Islet of Langerhans (tissue), 1 donor: ENCODE measurements around the gene RTL10.
"Not testable (repeated sequence)": the region's sequence is repeated elsewhere in the genome, so short reads cannot be mapped to it uniquely, and the experiment has no call there.

Source experiments
- FAIRE-seq: peaks from one replicate; lab custom pipeline; 2011; peaks lifted over from hg19 to GRCh38; lab: Jason Lieb, UNC

RTL10 gene

DNA sequence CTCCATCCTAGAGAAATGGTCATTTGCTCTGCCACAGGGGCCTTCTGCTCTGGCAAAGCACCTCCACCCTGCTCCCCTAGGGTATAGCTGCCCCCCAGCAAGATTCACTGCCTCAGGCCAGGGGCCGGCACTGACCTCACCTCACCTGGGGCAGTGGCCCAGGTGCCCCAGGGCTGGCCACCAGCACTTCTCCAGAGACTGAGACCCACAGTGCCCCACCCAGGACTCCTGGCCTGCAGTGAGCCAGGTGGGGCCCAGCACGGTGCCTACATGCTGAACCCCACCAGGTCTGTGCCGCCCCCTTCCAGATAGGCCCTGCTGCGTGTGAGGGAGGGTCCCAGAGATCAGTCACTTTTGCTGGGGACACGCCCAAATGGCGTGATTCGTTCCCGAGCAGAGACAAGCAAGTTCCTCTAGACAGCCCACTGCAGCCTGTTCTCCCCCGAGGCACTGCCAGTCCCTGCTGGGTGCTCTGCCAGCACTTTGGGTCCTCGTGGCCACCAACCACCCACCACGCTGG is 10.8 kb downstream of the RTL10 start:
- FAIRE-seq: no peak

DNA sequence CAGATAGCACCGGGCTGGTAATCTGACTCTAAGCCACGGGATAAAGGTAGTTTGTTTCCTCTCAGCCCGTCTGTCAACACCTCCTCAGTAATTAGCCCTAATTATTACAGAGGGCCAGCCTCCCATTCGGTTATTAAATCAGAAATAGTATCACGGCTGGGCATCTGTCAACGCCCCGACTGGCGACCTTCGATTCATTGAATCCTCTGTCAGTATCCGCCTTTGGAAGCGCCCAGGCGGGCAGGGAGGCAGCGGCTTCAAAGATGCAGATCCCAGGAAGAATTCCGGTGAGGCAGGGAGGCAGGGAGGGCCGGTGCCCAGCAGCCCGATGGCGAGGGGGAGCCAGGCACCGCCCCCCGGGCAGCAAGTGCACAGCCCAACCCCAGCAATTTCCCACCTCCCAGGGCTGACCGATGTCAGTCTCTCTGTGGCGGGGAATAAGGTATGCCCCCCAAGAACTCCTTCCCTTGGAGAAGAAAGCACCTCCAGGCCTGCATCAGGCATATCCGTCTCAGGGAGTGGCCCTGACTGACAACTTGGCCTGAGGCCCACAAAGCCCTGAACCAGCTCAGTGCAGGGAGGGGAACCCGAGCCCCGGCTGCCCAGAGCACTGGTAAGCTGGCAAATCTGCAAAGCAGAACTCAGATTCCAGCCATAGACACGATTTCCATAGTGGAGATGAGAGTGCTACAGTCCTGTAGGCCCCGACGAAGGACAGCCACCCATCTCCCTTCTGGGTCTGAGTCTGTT is 11.4 kb downstream of the RTL10 start:
- FAIRE-seq: no peak

DNA sequence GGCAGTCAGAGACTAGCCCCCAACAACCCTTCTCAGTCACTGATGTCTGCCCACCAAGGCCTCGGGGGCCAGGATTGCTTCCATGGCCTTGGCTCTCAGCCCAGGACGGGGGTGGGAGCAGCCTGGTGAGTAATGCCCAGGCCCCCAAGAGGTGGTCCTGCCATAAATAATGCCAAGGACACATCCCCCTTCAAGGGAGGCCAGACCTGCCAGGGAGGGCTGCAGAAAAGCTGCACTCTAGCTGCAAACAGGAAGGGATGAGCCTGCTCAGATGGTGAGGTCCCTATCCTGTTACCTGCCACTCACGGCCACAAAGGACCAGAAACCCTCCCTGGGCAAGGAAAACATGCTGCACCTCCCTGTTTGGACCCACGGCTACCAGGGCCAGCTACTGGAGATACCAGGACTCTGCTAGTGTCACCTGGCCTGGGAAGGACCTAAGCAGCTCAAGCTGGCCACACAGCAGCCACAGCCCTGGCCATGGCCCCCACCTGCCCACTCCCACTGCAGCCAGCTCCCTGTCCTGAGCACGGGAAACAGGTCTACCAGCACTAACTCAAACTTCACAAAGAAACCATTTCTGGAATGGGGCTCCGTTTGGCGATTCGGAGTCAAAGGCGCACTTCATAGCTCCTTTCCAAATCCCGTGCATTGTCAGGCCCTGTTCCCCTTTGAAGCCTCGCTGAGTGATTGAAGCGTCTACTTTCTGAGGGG is 12.1 kb downstream of the RTL10 start:
- no peak for FAIRE-seq

DNA sequence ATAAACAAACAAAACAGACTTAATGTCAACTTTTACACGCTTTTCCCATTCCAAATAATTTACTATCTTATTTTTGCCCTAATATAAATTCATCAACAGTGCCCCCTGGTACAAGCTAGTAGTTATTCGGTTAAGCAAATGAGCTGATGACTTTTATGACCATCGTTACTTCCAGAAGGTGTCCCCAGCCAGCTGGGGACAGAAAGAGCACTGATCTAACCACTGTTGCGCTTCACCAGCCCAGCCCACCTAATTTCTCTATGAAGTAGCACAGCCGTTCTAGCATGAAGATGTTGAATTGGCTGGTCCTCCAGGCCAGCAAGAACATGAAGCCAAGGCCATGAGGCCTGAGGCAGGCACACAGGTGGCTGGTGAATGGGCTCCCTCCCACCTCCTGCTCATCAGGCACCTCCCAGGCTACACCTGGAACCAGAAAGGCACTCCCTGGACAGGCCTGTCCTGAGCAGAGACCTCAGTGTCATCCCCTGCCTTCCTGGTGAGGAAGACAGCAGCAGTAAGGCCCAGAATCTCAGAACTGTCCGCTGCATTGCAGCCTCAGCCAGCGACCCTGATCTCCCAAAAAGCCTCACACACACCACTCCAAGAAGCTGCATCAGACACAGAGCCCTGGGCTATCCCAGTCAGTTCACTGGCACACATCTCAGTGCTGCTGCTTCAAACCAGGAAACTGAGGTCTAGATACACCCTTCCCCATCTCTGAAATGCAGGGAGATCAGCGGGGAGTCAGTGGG is 12.9 kb downstream of the RTL10 start:
- FAIRE-seq: no peak

DNA sequence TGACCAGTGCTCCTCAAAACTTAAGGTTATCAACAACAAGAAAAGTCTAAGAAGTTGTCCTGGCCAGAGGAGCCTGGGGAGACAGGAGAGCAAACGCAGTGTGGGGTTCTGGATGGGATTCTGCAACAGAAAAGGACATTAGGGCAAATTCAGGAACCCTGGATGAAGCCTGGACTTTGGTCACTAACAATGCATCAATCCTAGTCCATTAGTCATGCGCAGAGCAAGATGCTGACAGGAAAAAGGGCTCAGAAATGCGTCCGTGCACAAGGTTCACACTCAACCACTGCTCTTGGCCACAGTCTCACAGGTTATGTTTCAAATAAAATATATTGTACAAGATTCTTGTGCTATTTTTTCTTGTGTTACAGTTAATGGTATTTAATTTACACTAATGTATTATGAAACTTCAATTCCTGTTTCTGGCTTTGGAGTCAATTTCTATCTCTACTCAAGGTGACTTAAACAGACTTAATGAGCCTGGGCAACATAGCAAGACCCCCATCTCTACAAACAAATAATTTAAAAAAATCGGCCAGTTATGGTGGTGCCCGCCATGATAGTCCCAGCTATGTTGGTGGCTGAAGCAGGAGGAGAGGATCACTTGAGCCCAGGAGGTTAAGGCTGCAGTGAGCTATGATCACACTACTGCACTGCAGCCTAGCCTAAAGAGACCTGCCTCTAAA is 13.6 kb downstream of the RTL10 start:
- no peak for FAIRE-seq

DNA sequence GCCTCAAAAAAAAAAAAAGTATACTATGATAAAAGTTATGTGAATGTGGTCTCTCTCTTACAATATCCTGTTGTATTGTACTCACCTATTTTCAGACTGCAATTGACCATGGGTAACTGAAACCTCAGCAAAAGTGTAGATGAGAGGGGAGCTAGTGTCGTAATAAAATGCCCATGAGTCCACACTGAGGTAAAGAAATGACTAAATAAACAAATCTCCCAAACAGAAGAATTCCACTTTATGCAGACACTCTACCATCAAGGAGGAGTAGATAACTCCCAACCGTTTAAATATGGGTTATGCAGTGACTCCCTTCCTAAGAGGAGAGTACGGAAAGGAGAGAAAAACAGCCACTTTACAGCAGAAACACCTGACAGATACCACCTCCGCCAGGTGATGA is 14.6 kb downstream of the RTL10 start:
- no peak for FAIRE-seq

DNA sequence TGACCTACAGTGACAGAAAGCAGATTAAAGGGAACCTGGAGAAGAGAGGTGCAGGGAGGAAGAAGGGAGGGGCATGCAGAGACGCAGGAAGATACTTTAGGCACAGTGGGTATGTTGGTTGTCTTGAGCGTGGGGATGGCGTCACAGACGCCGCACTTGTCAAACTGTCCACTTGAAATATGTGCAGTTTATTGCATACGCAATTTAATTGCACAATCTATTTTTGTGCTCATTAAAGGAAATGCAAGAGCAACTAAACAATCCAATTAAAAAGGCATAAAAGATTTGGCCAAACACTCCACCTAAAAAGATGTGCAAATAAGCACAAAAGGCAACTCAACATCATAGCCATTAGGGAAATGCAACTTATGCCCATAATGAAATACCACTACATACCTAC is 16.8 kb downstream of the RTL10 start:
- no peak for FAIRE-seq

DNA sequence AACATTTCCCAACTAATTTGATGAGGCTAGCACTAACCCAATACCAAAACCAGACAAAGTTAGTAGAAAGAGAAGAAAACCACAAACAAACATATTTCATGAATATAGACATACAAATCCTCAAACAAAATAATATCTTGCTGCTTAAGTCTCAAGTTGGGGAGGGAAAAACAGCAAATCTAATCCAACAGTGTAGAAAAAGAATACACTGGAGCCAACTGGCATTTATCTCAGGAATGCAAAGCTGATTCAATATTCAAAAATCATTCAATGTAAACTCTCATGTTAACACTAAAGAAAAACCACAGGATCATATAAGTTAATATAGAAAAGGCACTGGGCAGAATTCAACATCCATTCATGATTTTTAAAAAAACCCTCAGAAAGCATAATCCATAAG is 18.2 kb downstream of the RTL10 start:
- no peak for FAIRE-seq

DNA sequence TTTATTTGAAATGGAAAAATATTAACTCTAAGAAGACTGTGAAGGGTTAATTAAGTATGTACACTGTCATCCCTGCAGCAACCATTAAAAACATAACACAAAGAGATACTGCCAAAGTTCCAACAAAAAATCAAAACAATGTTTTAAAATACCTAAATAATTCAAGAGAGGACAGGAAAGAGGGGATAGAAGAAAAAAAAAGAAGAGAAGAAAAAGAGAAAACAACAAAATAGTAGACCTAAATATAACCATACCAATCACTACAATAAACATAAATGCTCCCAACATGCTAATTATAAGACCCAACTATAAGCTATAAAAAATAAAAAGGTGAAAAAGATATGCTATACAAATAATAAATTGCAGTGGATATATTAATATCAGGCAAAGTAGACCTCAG is 20.1 kb downstream of the RTL10 start:
- no peak for FAIRE-seq

DNA sequence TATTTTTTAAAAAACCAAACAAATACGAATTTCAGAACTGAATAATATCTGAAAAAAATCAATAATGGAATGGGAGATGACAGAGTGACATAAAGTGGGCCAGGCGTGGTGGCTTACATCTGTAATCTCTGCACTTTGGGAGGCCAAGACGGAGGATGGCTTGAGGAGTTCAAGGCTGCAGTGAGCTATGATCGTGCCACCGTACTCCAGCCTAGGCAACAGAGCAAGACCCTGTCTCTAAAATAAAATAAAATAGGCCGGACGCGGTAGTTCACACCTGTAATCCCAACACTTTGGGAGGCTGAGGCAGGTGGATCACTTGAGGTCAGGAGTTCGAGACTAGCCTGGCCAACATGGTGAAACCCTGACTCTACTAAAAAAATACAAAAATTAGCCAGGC is 21.3 kb downstream of the RTL10 start:
- not testable (repeated sequence) for FAIRE-seq

DNA sequence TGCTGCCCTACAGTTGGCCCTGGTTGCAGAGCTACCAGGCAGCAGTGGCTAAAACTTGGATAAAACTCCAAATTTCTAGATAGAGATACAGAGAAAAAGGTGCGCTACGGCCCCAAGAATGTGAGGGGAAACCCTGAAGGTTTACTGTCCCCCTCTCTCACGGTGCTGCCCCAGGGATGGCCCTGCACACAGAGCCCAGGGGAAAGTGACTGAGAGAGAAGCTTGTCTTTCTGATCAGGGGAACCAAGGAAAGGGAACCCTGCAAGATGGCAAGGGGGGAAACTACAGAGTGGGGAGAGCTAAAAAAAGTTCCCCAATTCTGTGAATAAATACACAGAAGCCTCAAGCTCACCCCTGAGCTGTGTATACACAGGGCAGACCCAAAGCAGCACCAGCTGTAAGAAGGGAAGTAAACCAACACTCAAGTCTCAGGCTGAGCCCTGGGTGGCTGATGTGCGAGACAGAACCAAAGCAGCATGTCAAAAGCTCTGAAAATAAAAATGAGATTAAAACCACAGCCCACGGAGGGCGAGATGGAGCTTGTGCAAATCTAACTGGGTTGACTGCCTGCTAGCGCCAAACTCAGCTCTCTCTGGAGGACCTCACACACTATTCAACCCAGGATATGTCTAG is 22.1 kb downstream of the RTL10 start:
- FAIRE-seq: no peak

DNA sequence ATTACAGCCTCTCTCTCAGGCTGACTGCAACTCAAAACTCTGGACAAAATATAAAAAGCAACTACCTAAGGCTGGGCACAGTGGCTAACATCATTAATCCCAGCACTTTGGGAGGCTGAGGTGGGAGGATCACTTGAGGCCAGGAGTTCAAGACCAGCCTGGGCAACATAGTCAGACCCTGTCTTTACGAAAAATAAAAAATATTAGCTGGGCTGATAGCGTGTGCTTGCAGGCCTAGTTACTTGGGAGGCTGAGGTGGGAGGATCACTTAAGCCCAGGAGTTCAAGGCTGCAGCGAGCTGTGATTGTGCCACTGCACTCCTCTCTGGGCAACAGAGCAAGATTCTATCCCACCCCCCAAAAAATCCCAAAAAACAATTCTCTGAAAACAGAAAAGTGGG is 22.7 kb downstream of the RTL10 start:
- not testable (repeated sequence) for FAIRE-seq

DNA sequence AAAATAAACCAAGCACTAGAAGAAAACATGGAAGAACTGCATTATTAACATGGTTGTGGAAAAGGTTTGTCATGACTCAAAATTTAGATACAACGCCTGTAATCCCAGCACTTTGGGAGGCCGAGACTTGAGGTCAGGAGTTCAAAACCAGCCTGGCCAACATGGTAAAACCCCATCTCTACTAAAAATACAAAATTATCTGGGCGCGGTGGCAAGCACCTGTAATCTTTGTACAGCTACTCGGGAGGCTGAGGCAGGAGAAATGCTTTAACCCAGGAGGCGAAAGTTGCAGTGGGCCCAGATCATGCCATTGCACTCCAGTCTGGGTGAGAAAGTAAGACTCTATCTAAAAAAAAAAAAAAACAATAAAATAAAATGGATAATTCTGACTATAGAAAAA is 23.7 kb downstream of the RTL10 start:
- FAIRE-seq: no peak

DNA sequence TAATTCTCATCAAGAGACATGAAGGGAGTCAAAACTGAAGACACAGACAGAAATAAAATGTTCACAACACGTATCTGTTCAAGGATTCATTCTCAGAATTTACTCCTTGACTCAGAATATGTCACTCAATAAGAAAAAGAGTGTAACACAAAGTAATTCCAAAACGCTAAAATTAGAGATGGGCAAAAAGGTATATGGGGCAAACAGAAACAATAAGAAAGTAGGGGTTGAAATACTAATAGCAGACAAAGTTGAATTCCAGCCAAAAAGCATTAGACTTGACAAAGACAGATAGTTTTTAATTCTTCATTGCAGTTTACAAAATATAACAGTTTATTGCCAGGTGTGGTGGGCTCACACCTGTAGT is 26.7 kb downstream of the RTL10 start:
- no peak for FAIRE-seq

DNA sequence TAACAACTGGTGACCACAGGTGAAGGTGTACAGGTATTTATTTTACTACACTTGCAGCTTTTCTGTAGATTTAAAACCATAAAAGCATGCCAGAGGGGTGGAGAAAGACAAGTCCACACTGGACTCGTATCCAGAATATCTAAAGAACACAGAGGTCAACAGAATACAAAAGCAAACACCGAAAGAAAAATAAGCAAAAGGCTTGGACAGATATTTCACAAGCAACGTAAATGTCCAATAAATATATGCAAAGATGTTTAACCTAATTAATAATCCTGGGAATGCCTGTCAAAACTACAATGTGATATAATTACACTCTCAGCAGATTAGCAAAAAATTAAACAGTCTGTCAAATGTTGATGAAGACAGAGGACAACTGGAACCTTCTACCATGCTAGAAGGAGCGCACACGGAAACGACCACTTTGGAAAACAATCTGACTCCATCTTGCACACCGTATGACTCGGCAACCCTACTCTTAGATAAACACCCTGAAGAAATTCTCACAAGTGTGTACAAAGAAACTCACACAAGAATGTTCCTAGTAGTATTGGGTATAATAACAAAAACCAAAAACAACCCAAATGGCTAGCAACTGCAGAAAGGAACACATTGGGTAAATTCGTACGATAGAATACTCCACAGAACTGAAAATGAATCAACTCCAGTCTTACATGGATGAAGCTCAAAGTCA is 27.2 kb downstream of the RTL10 start:
- no peak for FAIRE-seq

DNA sequence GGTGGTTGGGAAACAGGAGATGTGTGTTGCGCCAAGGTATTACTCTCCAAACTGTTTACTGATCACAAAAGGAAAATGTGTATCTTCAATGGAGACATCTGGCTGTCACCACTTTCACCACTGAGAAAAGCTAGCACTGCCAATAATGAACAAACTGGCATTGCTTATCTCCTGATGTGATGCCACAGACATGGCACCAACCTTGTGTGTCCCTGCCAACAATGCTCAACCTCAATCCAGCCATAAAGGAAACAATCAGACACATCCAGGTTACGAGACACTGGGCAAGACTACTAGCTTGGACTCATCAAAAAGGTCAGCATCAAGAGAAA is 28.1 kb downstream of the RTL10 start:
- FAIRE-seq: no peak

DNA sequence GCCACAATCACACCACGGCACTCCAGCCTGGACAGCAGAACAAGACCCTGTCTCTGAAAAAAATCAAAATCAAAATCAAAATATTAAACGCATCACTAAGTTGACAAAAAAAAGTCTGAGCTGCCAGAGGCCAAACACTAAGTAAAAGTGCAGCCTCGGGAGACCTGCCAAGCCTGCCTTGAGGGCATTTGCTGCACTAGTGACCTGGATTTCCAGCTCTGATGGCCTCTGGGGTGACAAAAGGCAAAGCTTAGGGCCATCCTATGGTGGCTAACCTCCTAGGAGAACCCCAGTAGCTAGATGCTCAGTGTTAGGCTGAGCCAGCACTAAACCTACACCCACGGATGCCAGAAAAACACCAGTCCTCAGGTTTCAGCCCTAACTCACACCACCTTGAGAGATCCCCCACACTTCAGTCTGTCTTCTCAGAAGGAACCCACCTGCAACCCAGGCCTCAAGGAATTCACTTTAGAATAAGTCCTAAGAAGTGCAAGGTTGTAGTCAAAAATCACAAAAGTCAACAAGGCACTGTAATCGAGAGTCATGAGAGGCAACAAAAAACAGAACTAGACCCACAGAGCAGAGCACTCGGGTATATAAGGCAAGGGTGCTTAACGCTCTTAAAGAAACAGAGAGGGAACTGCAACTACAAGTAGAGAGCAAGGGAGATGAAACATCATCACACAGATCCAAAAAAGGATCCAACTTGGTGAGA is 28.6 kb downstream of the RTL10 start:
- FAIRE-seq: no peak

DNA sequence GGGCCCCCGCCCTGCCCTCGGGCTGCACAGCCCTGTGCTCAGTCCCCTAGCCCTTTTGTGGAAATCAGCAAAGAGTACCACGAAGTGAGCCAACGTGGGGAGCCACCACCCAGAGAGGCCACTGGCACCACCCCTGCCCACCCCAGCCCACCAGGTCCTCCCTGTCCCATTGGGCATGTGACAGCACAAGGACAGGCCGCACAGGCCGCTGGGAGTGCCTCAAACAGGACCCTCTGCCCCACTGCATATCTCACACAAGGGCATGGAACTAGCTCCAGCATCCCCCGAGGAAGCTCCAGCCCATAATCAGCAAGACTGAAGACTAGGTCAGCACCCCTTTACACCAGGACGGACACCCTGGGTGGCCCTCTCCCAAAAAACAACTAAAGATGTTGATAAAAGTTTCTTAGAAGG is 29.7 kb downstream of the RTL10 start:
- no peak for FAIRE-seq

DNA sequence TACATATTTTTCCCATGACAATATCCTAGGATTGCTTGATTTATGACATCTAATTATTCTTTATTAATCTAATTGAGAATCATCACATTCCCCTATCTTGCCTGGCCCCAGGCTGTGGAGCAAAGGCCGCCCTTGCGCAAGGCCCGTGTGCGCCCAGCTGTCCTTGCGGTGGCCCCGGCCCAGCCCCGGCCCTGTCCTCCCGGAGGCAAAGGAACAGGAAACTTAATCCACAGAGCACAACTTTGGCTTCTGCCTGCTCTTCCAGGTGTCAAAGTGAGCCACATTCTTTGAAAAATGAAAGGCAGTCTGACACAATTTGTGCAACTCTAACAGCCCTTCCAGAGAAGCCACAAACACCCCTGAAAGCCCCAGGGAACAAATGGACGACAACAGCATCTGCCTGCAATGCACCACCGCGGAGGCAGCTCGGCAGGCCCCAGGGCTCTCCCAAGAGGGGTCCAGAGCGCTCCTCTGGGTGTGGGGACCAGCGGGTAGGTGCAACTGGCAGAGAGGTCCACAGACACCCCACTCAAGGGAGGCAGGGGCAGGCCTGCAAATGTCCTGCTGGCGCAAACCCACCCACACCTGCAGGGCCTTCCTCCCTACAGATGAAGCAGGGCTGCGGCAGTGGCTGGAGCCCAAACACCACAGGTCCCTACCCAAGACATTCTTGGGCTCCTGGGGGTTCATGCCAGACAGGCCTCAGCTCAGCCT is 30.3 kb downstream of the RTL10 start:
- no peak for FAIRE-seq

DNA sequence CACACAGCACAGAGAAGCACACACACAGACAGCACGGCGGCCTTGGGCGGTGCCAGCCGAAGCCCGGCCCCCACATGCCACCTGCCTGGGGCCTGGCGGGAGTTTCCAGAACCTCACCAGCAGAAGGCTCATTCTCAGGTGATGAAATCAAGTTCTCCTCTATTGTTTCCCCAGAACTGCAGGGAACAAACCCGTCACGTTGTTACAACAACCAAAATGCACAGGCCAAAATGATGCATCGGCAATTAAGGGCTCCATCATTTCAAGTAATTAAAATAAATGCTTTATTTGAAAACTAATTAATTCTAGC is 30.8 kb downstream of the RTL10 start:
- FAIRE-seq: no peak
